ENCODE measurements around the gene SNX1. TPM values are rescaled to one million over a fixed set of nuclear protein-coding genes. Genes with fewer than 3 reads are reported as not detected.

SNX1 gene
- total and polyA plus RNA-seq, 2 of the 13 experiments (the other 11 are each of a cell fraction or from before 2014, with no cell fraction given) = 29.3 to 60.1 TPM

GRCh38 chr15:64132217-64132616 is 36.4 kb downstream of the SNX1 start (continued):
- TF ChIP-seq ZNF770 (CRISPR knock-in tag; IDR thresholded peaks at IDR 0.05) = no peak
- no peak for TF ChIP-seq FOXO1 (CRISPR knock-in tag; IDR thresholded peaks at IDR 0.05)
- no peak for TF ChIP-seq ZNF337 (CRISPR knock-in tag; IDR thresholded peaks at IDR 0.05; ENCODE audit: borderline replicate concordance, low read depth)

- CTCF ChIA-PET (ENCODE audit: low intra/inter-chr PET ratio, low total read pairs) = no interaction called here
- Histone ChIP-seq H3K4me1 (ENCODE audit: insufficient read depth, low read length) (no peaks in the 10 kb centered on the region), H3K4me2 (ENCODE audit: low read depth, low read length) (no peak overlapping the region), H3K36me3 (replicated peaks in 1 of 2; ENCODE audit: control insufficient read depth in 1 of 2, insufficient read depth in 2 of 2, low read length in 2 of 2) (peaks cover 41 to 88% of the 10 kb centered on the region in 2 experiments), H3K9ac (ENCODE audit: insufficient read depth, low read depth, low read length) (no peak overlapping the region), H3K27me3 (ENCODE audit: control insufficient read depth in 1 of 2, insufficient read depth in 2 of 2, low read length in 2 of 2) (no peaks in the 10 kb centered on the region), H3K27ac (ENCODE audit: extremely low read length, insufficient read depth, low read length) (no peak overlapping the region), H3K4me3 (replicated peaks in 1 of 3; ENCODE audit: insufficient read depth in 1 of 3, low read depth in 2 of 3, low read length in 3 of 3) (no peak overlapping the region), H3K9me3 (ENCODE audit: low read length) (no peaks in the 10 kb centered on the region), H3K79me2 (ENCODE audit: insufficient read depth, low read length) (no peaks in the 10 kb centered on the region), H2AFZ (ENCODE audit: low read length) (no peak overlapping the region), H4K20me1 (ENCODE audit: insufficient read depth, low read length) (no peaks in the 10 kb centered on the region)
- 98% methylated on average over 10 of the region's 10 CpGs for WGBS (ENCODE audit: low lambda C conversion rate)
- DNase-seq (ENCODE audit: low spot score) (no peak), ATAC-seq (no peak), FAIRE-seq (no peak)
- BruUV-seq (replicated peaks) = TSS peak; percentile 27
- POLR2A ChIA-PET = no interaction called here
- intact Hi-C loops (cut with micrococcal nuclease; ENCODE audit: unreplicated experiment) (no loop called here), in situ Hi-C loops (cut with HindIII; ENCODE audit: extremely low pct_ligation_motif_present, low pct_unique_long_range_greater_than_20kb) (no loop called here)
- TF ChIP-seq ZNF530 (CRISPR knock-in tag; IDR thresholded peaks at IDR 0.05; ENCODE audit: low read depth) (no peak), ZNF562 (CRISPR knock-in tag; IDR thresholded peaks at IDR 0.05; ENCODE audit: borderline replicate concordance) (no peak), CBX1 (IDR thresholded peaks at IDR 0.05; ENCODE audit: low read depth) (no peak), ZFP62 (CRISPR knock-in tag; IDR thresholded peaks at IDR 0.05) (no peak), NFATC3 (CRISPR knock-in tag; IDR thresholded peaks at IDR 0.05) (no peak), ARID3A (IDR thresholded peaks at IDR 0.05; ENCODE audit: low read depth, low read length) (no peak), ZNF556 (CRISPR knock-in tag; IDR thresholded peaks at IDR 0.05; ENCODE audit: borderline replicate concordance) (no peak), ZNF549 (CRISPR knock-in tag; IDR thresholded peaks at IDR 0.05) (no peak), CSRNP2 (CRISPR knock-in tag; conservative IDR thresholded peaks at IDR 0.05; ENCODE audit: low read depth) (no peak), NR1H2 (CRISPR knock-in tag; IDR thresholded peaks at IDR 0.05; ENCODE audit: borderline replicate concordance, low read depth) (no peak), ZNF557 (CRISPR knock-in tag; IDR thresholded peaks at IDR 0.05) (no peak), RFX3 (CRISPR knock-in tag; IDR thresholded peaks at IDR 0.05) (no peak)
Observed at GRCh38 chr15:64133623-64134344, 38.0 kb downstream of the SNX1 start.

Measured in HepG2 (cell line).